Tibial artery (tissue), 4 donors: ENCODE measurements around the gene RAD54L.

Experiments
- DNase-seq, 2 donors: peaks; one replicate each; pipeline ENCODE4 v3.0.0-alpha.2; 2019
- H3K27ac ChIP-seq, 2 donors: fragments of 200-600 bp; sonication (generic) in 1 of 2; 1 replicate in 1 of 2; 2 replicates in 1 of 2; pipeline ENCODE4 v1.5.1; 2018 to 2019; ENCODE audit warnings: mild to moderate bottlenecking in 1 of 2
- H3K27me3 ChIP-seq, 2 donors: fragments of 200-600 bp; sonication (generic) in 1 of 2; one replicate each; pipeline versions ENCODE4 v1.5.1 to v1.6.0; 2016 to 2019
- H3K36me3 ChIP-seq, 3 donors: fragments of 200-600 bp; sonication (generic) in 2 of 3; one replicate each; pipeline ENCODE4 v1.5.1; 2016 to 2019; ENCODE audit warnings: mild to moderate bottlenecking in 2 of 3
- H3K4me1 ChIP-seq, 4 donors: fragments of 200-600 bp; sonication (generic) in 2 of 4; 1 replicate in 3 of 4; 2 replicates in 1 of 4; pipeline ENCODE4 v1.5.1; 2016 to 2019
- H3K4me3 ChIP-seq, 2 donors: fragments of 200-600 bp; sonication (generic) in 1 of 2; 1 replicate in 1 of 2; 2 replicates in 1 of 2; pipeline ENCODE4 v1.5.1; 2018 to 2019; ENCODE audit warnings: mild to moderate bottlenecking in 2 of 2
- H3K9me3 ChIP-seq, 3 donors: fragments of 200-600 bp; sonication (generic) in 1 of 3; one replicate each; pipeline ENCODE4 v1.5.1; 2016 to 2019
- CTCF ChIP-seq, 2 experiments: fragments of 200-600 bp in 1 of 2; fragments of 450-650 bp in 1 of 2; IDR thresholded peaks; one replicate each; pipeline ENCODE4 v1.5.1; 2017 to 2019; ENCODE audit warnings: antibody characterized with exemption in 2 of 2, mild to moderate bottlenecking in 1 of 2, moderate library complexity in 1 of 2
- intact Hi-C: fragments of 100-400 bp; cut with DNase I; formaldehyde crosslinking; loops from one replicate; pipeline ENCODE4 v1.15.0; 2023; ENCODE audit warnings: low total_unique reads

Gene RAD54L

GRCh38 chr1:46247436-46248121 lies at the start of gene RAD54L:
Gene RAD54L (plus strand): TSS chr1:46247763. CDS start chr1:46248406, 643 bp downstream.
- Histone ChIP-seq H3K27me3 (no peaks in the 10 kb centered on the region), H3K36me3 (no peaks in the 10 kb centered on the region), H3K4me1 (peaks cover 0 to 15% (median 12%) of the 10 kb centered on the region in 4 donors), H3K9me3 (no peaks in the 10 kb centered on the region), H3K27ac (peak within 1 kb of the TSS; percentile 45 to 61), H3K4me3 (peak within 1 kb of the TSS; percentile 58 to 74)
- DNase-seq = peak; percentile 98
- intact Hi-C loops = loop anchor here (5.0 to 10.0 kb wide), 2 partner anchors 55 to 97 kb away; partner anchors contain the start of genes LRRC41, NSUN4 and UQCRH
- TF ChIP-seq CTCF (IDR thresholded peaks at IDR 0.05) = no peak

GRCh38 chr1:46197964-46198811 lies 49.4 kb upstream of the RAD54L start, which contains the start of gene POMGNT1:
Gene POMGNT1 (minus strand): TSS chr1:46198434. CDS start chr1:46197821, 613 bp downstream.
- TF ChIP-seq CTCF (IDR thresholded peaks at IDR 0.05) = no peak
- H3K27ac ChIP-seq = peak within 1 kb of the TSS; percentile 82 to 84
- intact Hi-C loops = no loop called here
- DNase-seq = peak; percentile 60 to 82
- H3K9me3 ChIP-seq = no peaks in the 10 kb centered on the region
- H3K4me1 ChIP-seq = peaks cover 0 to 35% (median 25%) of the 10 kb centered on the region in 4 donors
- no peaks in the 10 kb centered on the region for H3K27me3 ChIP-seq
- peaks cover 3 to 36% (median 26%) of the 10 kb centered on the region in 3 donors for H3K36me3 ChIP-seq
- peak within 1 kb of the TSS; percentile 63 to 89 for H3K4me3 ChIP-seq

- intact Hi-C loops = no loop called here
- Histone ChIP-seq H3K4me3 (peak overlapping the region in 1 of 2 donors; percentile 89), H3K36me3 (peaks cover 0 to 25% (median 15%) of the 10 kb centered on the region in 3 donors), H3K27ac (peak overlapping the region; percentile 82 to 84), H3K27me3 (no peaks in the 10 kb centered on the region), H3K9me3 (no peaks in the 10 kb centered on the region), H3K4me1 (peaks cover 0 to 38% (median 26%) of the 10 kb centered on the region in 4 donors)
- TF ChIP-seq CTCF (IDR thresholded peaks at IDR 0.05) = no peak
- no peak for DNase-seq
Observed at GRCh38 chr1:46199233-46199749, 48.3 kb upstream of the RAD54L start.

- peak overlapping the region; percentile 94 for H3K4me3 ChIP-seq
- H3K9me3 ChIP-seq = no peaks in the 10 kb centered on the region
- peak overlapping the region; percentile 96 to 98 for H3K27ac ChIP-seq
- TF ChIP-seq CTCF (IDR thresholded peaks at IDR 0.05) = no peak
- intact Hi-C loops = no loop called here
- H3K36me3 ChIP-seq = peaks cover 0 to 14% (median 0%) of the 10 kb centered on the region in 3 donors
- no peaks in the 10 kb centered on the region for H3K27me3 ChIP-seq
- no peak for DNase-seq
- peaks cover 0 to 39% (median 31%) of the 10 kb centered on the region in 4 donors for H3K4me1 ChIP-seq
Observed at GRCh38 chr1:46203738-46204405, 43.7 kb upstream of the RAD54L start.

GRCh38 chr1:46204406-46204742 lies 43.2 kb upstream of the RAD54L start:
- no peaks in the 10 kb centered on the region for H3K9me3 ChIP-seq
- peak overlapping the region; percentile 94 for H3K4me3 ChIP-seq
- H3K27ac ChIP-seq = peak overlapping the region; percentile 96 to 98
- H3K4me1 ChIP-seq = peaks cover 0 to 34% (median 27%) of the 10 kb centered on the region in 4 donors
- no peaks in the 10 kb centered on the region for H3K27me3 ChIP-seq
- TF ChIP-seq CTCF (IDR thresholded peaks at IDR 0.05) = no peak
- peaks cover 0 to 18% (median 0%) of the 10 kb centered on the region in 3 donors for H3K36me3 ChIP-seq
- DNase-seq = peak; percentile 35 to 86
- intact Hi-C loops = no loop called here
